ENCODE results near the gene FAM13A. TPM values are rescaled to one million over a fixed set of nuclear protein-coding genes. Genes with fewer than 3 reads are reported as not detected.

FAM13A gene
- total and polyA plus RNA-seq, 11 donors = 3.7 to 30.4 (median 11.5) TPM

DNA sequence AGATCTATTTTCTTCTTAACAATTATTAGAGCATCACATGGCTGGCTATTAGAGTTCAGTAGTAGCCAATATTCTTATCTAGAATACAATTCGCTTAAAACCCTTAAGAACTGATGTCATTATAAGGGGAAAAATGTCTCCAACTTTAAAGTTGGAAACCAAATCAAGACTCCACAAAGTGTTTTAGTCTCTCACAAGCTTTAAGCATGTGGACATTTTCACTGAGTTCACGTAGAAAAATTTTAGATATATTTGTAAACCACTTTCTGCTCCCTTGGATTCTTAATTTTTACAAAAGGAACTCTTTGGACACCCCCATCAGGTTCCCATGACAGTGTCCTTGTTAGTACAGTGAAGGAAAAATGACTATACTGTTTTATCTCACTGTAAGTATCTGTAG lies 235.5 kb downstream of the FAM13A start:
- Histone ChIP-seq H3K27me3 (no peaks in the 10 kb centered on the region), H3K4me3 (peak overlapping the region; percentile 39 to 83 (median 62)), H3K27ac (peak overlapping the region in 10 of 12 donors; percentile 81 to 92 (median 86)), H3K36me3 (no peaks in the 10 kb centered on the region), H3K4me1 (peaks cover 0 to 54% (median 33%) of the 10 kb centered on the region in 12 donors), H3K9me3 (no peaks in the 10 kb centered on the region)
- TF ChIP-seq POLR2A (IDR thresholded peaks at IDR 0.05) = no peak
- TF ChIP-seq, protein P1, sequence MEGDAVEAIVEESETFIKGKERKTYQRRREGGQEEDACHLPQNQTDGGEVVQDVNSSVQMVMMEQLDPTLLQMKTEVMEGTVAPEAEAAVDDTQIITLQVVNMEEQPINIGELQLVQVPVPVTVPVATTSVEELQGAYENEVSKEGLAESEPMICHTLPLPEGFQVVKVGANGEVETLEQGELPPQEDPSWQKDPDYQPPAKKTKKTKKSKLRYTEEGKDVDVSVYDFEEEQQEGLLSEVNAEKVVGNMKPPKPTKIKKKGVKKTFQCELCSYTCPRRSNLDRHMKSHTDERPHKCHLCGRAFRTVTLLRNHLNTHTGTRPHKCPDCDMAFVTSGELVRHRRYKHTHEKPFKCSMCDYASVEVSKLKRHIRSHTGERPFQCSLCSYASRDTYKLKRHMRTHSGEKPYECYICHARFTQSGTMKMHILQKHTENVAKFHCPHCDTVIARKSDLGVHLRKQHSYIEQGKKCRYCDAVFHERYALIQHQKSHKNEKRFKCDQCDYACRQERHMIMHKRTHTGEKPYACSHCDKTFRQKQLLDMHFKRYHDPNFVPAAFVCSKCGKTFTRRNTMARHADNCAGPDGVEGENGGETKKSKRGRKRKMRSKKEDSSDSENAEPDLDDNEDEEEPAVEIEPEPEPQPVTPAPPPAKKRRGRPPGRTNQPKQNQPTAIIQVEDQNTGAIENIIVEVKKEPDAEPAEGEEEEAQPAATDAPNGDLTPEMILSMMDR (IDR thresholded peaks at IDR 0.05) = no peak
- WGBS, 4 donors = 23 to 28% (median 26%) methylated on average over 2 of the region's 2 CpGs
- intact Hi-C loops (cut with DNase I) = loop anchor here in 2 of 10 donors (5.0 to 10.0 kb wide), 2 partner anchors 227 to 291 kb away; partner anchors contain the start of genes HERC3 (in 1 of the 2) and TIGD2 (in 1 of the 2)
- no peak for ATAC-seq
- no peak for DNase-seq

DNA sequence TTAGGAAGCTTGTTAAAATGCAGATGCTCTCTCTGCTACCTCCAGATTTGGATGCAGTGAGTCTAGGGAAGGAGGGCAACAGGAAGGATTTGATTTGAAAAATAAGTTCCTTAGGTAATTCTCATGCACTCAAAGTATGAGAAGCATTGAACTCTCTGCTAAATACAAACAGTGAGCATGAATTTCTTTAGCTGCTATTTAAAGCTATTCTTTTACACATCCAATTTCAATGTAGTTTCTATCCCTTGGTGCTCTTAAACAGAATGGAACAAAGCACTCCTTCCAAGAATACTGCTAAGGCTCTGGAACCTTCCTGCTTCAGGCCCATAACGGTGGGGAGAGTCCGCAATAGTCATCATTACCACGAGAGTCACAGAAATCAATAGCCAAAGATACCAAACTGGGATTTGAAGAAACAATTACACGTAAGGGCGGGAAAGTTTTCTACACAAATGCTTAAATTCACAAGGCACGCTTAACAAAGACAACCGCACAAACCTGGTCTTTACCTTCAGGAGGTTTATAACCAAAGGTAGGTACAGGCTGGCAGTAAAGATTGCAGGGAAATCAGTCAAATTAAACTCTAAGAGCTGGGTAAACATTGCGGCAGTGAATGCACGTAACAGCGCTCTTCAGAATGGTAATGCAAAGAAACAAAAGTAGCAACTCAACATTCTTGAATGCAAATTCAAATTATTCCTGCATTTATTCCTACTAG lies 236.1 kb downstream of the FAM13A start:
- H3K36me3 ChIP-seq = no peaks in the 10 kb centered on the region
- peaks cover 3 to 61% (median 39%) of the 10 kb centered on the region in 12 donors for H3K4me1 ChIP-seq
- H3K27ac ChIP-seq = peak overlapping the region in 8 of 12 donors; percentile 83 to 92 (median 86)
- intact Hi-C loops (cut with DNase I) = loop anchor here in 3 of 10 donors (1.0 to 10.0 kb wide), 3 partner anchors 203 to 291 kb away; partner anchors contain the start of genes HERC3 (in 1 of the 3) and TIGD2 (in 1 of the 3)
- ATAC-seq = no peak
- WGBS, 4 donors = 69 to 79% (median 78%) methylated on average over 10 of the region's 10 CpGs
- no peak for DNase-seq
- TF ChIP-seq, protein P1 (IDR thresholded peaks at IDR 0.05) = no peak
- TF ChIP-seq POLR2A (IDR thresholded peaks at IDR 0.05) = no peak
- no peaks in the 10 kb centered on the region for H3K27me3 ChIP-seq
- peak overlapping the region in 11 of 12 donors; percentile 39 to 83 (median 62) for H3K4me3 ChIP-seq
- H3K9me3 ChIP-seq = no peaks in the 10 kb centered on the region

DNA sequence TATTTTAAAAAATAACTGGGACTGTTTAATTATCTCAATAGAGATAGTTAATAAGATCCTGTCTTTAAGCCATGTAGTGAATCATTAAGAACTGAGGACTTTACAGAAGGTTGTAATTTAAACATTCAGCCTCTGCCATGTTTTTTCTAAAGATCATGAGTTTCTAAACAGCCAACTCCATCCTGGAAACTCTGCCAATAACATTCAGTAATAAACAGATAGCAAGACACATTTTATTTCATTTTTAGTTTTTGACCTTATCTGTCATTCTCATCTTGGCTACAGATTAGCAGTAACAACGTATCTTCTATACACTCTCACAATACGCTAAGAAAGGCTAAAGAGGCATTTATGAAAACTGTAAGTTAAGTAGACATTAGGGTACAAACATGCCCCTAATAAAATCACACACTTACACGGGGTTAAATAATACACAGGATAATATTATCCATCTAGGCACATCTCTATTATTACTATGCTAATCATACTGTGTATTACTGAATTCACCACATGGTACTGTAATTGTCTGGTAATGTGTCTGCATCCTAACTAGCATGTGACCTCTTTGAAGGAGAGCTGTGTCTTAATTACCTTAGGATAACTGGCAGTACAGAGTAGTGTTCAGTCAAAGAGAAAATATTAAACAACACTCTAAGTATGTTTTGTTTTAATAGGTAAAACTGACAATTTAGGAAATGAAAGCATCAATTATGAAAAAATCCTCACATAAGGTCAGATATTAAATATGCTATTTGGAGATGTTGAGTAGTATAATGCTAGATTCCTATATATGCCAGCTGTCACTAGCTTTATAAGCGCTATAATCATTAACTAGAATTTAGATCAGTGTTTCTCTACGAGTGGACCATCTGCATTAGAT lies 236.9 kb downstream of the FAM13A start:
- H3K9me3 ChIP-seq = no peaks in the 10 kb centered on the region
- peak overlapping the region in 9 of 12 donors; percentile 7 to 83 (median 63) for H3K4me3 ChIP-seq
- no peak for DNase-seq
- ATAC-seq = no peak
- intact Hi-C loops (cut with DNase I) = loop anchor here in 8 of 10 donors (1.0 to 10.0 kb wide), 6 partner anchors 203 to 292 kb away; partner anchors contain the start of genes TIGD2 (in 2 of the 8) and HERC3 (in 1 of the 8)
- H3K27me3 ChIP-seq = no peaks in the 10 kb centered on the region
- no peaks in the 10 kb centered on the region for H3K36me3 ChIP-seq
- TF ChIP-seq, protein P1 (IDR thresholded peaks at IDR 0.05) = no peak
- TF ChIP-seq POLR2A (IDR thresholded peaks at IDR 0.05) = no peak
- H3K4me1 ChIP-seq = peaks cover 4 to 67% (median 39%) of the 10 kb centered on the region in 12 donors
- peak overlapping the region in 5 of 12 donors; percentile 6 to 84 (median 32) for H3K27ac ChIP-seq
- 49 to 53% (median 49%) methylated on average over 5 of the region's 5 CpGs for WGBS, 4 donors

Measured in heart left ventricle (tissue), 16 donors.